ENCODE results near the gene RMND5A.

Gene RMND5A

GRCh38 chr2:86789687-86790133 is 69.6 kb downstream of the RMND5A start:
- no peak overlapping the region for H3K4me3 ChIP-seq (replicated peaks; ENCODE audit: low read depth, low read length)

GRCh38 chr2:86790134-86790675 is 70.1 kb downstream of the RMND5A start:
- no peak for DNase-seq (ENCODE audit: extremely low read depth, low read depth)
- H3K4me3 ChIP-seq (replicated peaks; ENCODE audit: low read depth, low read length), result no peak overlapping the region
- no peak for TF ChIP-seq CTCF (IDR thresholded peaks at IDR 0.05; ENCODE audit: low read depth, low read length, missing control alignments)

More at GRCh38 chr2:86789687-86790133, 69.6 kb downstream of the RMND5A start:
- no peak for DNase-seq (ENCODE audit: extremely low read depth, low read depth)
- TF ChIP-seq CTCF (IDR thresholded peaks at IDR 0.05; ENCODE audit: low read depth, low read length, missing control alignments), result no peak

- no peak for DNase-seq (ENCODE audit: extremely low read depth, low read depth)
- H3K4me3 ChIP-seq (replicated peaks; ENCODE audit: low read depth, low read length), result no peak within 1 kb of the TSS
Observed at GRCh38 chr2:86790676-86791572, 70.8 kb downstream of the RMND5A start, which contains the start of gene CD8A. Gene CD8A (minus strand): TSS chr2:86790913. CDS start chr2:86790825, 88 bp downstream.

GRCh38 chr2:86791573-86791972 is 71.5 kb downstream of the RMND5A start:
- TF ChIP-seq CTCF (IDR thresholded peaks at IDR 0.05; ENCODE audit: low read depth, low read length, missing control alignments), result no peak
- H3K4me3 ChIP-seq (replicated peaks; ENCODE audit: low read depth, low read length), result no peak overlapping the region
- DNase-seq (ENCODE audit: extremely low read depth, low read depth), result no peak

More at GRCh38 chr2:86790676-86791572, 70.8 kb downstream of the RMND5A start, which contains the start of gene CD8A:
- no peak for TF ChIP-seq CTCF (IDR thresholded peaks at IDR 0.05; ENCODE audit: low read depth, low read length, missing control alignments)

GRCh38 chr2:86793752-86794151 is 73.7 kb downstream of the RMND5A start:
- no peak for DNase-seq (ENCODE audit: extremely low read depth, low read depth)
- no peak overlapping the region for H3K4me3 ChIP-seq (replicated peaks; ENCODE audit: low read depth, low read length)
- no peak for TF ChIP-seq CTCF (IDR thresholded peaks at IDR 0.05; ENCODE audit: low read depth, low read length, missing control alignments)

- DNase-seq (ENCODE audit: extremely low read depth, low read depth), result no peak
- H3K4me3 ChIP-seq (replicated peaks; ENCODE audit: low read depth, low read length), result no peak overlapping the region
- TF ChIP-seq CTCF (IDR thresholded peaks at IDR 0.05; ENCODE audit: low read depth, low read length, missing control alignments), result no peak
Observed at GRCh38 chr2:86794861-86795260, 74.8 kb downstream of the RMND5A start.

All from HFF-Myc (cell line).